Measurements from ENCODE around the gene CCDC77.

- no peak for TF ChIP-seq EZH2 (IDR thresholded peaks at IDR 0.05; ENCODE audit: borderline replicate concordance, low read length)
- TF ChIP-seq CTCF (conservative IDR thresholded peaks at IDR 0.05 in 1 of 2, IDR thresholded peaks at IDR 0.05 in 1 of 2; ENCODE audit: extremely low read depth in 1 of 2, insufficient read depth in 1 of 2, low read depth in 1 of 2, low read length in 2 of 2): no peak
Measured at GRCh38 chr12:386651-387050, 14.8 kb upstream of the CCDC77 start.

All from mammary epithelial cell (primary cell).